Upper lobe of right lung (tissue), 1 donor: ENCODE measurements around the gene FASTKD1. TPM values are rescaled to one million over a fixed set of nuclear protein-coding genes. Genes with fewer than 3 reads are reported as not detected.
"Not testable (repeated sequence)": the region's sequence is repeated elsewhere in the genome, so short reads cannot be mapped to it uniquely, and the experiment has no call there.

Source experiments
- ATAC-seq: fragments of 200-7000 bp; cut with Tn5 transposase; one replicate; pipeline ENCODE4 v1.9.1; 2020; ENCODE audit warnings: mild to moderate bottlenecking, moderate library complexity
- DNase-seq: peaks from one replicate; pipeline ENCODE4 v3.0.0-alpha.2; 2020
- H3K27ac ChIP-seq: fragments of 200-600 bp; one replicate; pipeline ENCODE4 v1.8.0; 2022
- H3K27me3 ChIP-seq: fragments of 200-600 bp; one replicate; pipeline ENCODE4 v1.8.0; 2022; ENCODE audit warnings: mild to moderate bottlenecking
- H3K36me3 ChIP-seq: fragments of 200-600 bp; one replicate; pipeline ENCODE4 v1.8.0; 2022
- H3K4me1 ChIP-seq: fragments of 200-600 bp; one replicate; pipeline ENCODE4 v1.8.0; 2022
- H3K4me3 ChIP-seq: fragments of 200-600 bp; one replicate; pipeline ENCODE4 v1.8.0; 2022; ENCODE audit warnings: mild to moderate bottlenecking
- H3K9me3 ChIP-seq: fragments of 200-600 bp; one replicate; pipeline ENCODE4 v1.8.0; 2022
- intact Hi-C: fragments of 100-400 bp; cut with DNase I; formaldehyde crosslinking; loops from one replicate; pipeline ENCODE4 v1.11.0; 2022
- total RNA-seq: library from RNA; stranded (reverse); fragmentation: NEBNext Ultra II Directional; extraction: Animal tissue kit (Norgen Biotek cat#: 25700); gene quantifications from one replicate; pipeline ENCODE4 v1.2.1, GENCODE V29; 2021
- TF ChIP-seq, protein P1 (sequence below): fragments of 200-600 bp; IDR thresholded peaks from one replicate; pipeline ENCODE4 v1.8.0; 2022; ENCODE audit warnings: antibody characterized with exemption
- donor health status: DM: no; HTN: yes; CAD: no; lungs with severe emphysema.

Gene FASTKD1
- total RNA-seq, 1 donor from 2014 or later = 31.2 TPM

DNA sequence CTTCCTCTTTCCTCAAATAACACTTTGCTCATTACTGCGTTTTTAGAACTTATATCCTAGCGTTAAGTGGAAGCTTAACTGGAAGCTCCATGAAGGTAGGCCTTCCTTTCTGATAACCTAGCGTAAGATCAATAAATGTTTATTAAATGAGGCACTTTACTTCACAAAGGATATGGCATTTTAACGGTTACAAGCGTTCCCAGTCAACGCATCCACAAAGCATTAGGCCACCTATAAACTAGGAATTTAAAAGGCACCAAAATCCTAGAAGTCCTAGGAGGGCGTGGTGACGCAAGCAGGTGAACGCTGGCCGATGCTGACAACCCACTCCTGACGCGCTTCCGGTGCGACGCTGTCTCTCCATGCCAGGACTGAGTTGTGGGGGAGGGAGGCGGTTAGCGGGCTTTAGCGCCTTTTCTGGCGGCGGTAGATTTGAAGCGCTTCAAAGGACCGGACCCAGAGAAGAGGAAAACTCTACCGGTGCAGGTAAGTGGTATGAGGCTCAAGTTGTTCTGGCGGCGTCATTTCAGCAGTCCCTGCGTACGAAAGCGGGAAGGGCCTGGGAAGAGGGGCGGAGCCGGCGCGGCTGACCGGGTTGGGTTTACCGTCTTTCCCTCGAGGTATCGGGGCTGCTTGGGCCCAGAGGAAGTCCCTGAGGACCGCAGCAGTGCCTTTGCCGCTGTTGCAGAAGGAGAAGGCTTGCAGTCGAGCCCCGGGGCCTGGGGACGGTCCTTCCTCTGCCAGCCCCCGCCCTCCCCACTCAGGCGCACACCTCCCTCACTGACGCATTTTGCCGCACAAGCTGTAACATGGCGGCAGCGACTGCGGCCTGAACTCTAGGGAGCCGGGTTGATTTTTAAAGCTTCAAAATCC lies 10.6 kb upstream of the FASTKD1 start, which contains the start of gene PPIG:
Gene PPIG (plus strand): TSS at position 347 of the 873 bp plus-strand sequence. CDS start 19,691 bp downstream, outside the sequence.
- ATAC-seq (peak; percentile 96), DNase-seq (peak; percentile 96)
- TF ChIP-seq, protein P1, sequence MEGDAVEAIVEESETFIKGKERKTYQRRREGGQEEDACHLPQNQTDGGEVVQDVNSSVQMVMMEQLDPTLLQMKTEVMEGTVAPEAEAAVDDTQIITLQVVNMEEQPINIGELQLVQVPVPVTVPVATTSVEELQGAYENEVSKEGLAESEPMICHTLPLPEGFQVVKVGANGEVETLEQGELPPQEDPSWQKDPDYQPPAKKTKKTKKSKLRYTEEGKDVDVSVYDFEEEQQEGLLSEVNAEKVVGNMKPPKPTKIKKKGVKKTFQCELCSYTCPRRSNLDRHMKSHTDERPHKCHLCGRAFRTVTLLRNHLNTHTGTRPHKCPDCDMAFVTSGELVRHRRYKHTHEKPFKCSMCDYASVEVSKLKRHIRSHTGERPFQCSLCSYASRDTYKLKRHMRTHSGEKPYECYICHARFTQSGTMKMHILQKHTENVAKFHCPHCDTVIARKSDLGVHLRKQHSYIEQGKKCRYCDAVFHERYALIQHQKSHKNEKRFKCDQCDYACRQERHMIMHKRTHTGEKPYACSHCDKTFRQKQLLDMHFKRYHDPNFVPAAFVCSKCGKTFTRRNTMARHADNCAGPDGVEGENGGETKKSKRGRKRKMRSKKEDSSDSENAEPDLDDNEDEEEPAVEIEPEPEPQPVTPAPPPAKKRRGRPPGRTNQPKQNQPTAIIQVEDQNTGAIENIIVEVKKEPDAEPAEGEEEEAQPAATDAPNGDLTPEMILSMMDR = no peak
- Histone ChIP-seq H3K27me3 (no peaks in the 10 kb centered on the region), H3K36me3 (no peaks in the 10 kb centered on the region), H3K4me3 (peak within 1 kb of the TSS; percentile 76), H3K4me1 (peaks cover 19% of the 10 kb centered on the region), H3K9me3 (no peaks in the 10 kb centered on the region), H3K27ac (peak within 1 kb of the TSS; percentile 98)
- intact Hi-C loops = no loop called here

- intact Hi-C loops = no loop called here
- ATAC-seq = no peak
- H3K36me3 ChIP-seq = no peaks in the 10 kb centered on the region
- H3K27me3 ChIP-seq = no peaks in the 10 kb centered on the region
- no peaks in the 10 kb centered on the region for H3K9me3 ChIP-seq
- peak overlapping the region; percentile 98 for H3K27ac ChIP-seq
- H3K4me1 ChIP-seq = peaks cover 19% of the 10 kb centered on the region
- TF ChIP-seq, protein P1 = no peak
- DNase-seq = no peak
- H3K4me3 ChIP-seq = peak overlapping the region; percentile 76
Measured at GRCh38 chr2:169583518-169583917, 9.9 kb upstream of the FASTKD1 start.

DNA sequence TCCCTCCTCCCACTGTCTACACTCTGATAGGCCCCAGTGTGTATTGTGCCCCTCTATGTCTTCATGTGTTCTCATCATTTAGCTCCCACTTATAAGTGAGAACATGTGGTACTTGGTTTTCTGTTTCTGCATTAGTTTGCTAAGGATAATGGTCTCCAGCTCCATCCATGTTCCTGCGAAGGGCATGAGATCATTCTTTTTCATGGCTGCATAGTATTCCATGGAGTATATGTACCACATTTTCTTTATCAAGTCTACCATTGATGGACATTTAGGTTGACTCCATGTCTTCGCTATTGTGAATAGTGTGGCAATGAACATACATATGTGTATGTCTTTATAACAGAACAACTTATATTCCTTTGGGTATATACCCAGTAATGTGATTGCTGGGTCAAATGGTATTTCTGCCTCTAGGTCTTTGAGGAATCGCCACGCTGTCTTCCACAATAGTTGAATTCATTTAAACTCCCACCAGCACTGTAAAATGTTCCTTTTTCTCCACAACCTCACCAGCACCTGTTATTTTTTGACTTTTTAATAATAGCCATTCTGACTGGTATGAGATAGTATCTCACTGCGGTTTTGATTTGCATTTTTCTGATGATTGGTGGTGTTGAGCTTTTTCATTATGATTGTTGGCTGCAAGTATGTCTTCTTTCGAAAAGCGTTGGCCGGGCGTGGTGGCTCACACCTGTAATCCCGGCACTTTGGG lies 9.0 kb upstream of the FASTKD1 start:
- H3K36me3 ChIP-seq, H3K27ac ChIP-seq, DNase-seq, H3K27me3 ChIP-seq, ATAC-seq, intact Hi-C loops, H3K4me3 ChIP-seq, H3K9me3 ChIP-seq: not testable (repeated sequence)
- peaks cover 19% of the 10 kb centered on the region for H3K4me1 ChIP-seq

DNA sequence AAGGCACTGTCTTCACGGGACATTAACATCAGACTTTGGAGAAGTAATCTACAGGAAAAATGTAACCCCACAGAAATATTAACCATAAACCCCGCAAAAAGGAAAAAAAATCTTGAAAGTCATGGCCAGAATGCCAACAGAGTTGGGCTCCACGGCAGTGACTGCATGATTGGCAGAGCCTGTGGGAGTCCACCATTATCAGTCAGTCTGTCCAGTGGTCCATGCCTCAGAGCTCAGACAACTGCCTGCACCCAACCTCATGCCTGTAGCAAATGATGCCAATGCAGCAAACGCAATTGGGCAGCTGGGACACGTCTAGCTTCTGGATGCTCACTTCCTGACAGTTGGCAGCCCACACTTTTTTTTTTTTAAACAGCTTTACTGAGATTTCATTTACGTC lies 5.4 kb upstream of the FASTKD1 start:
- Histone ChIP-seq H3K9me3 (no peaks in the 10 kb centered on the region), H3K4me1 (peaks cover 3% of the 10 kb centered on the region), H3K36me3 (no peaks in the 10 kb centered on the region), H3K27ac (no peak overlapping the region), H3K27me3 (no peaks in the 10 kb centered on the region), H3K4me3 (no peak overlapping the region)
- intact Hi-C loops = no loop called here
- no peak for DNase-seq
- ATAC-seq = no peak
- TF ChIP-seq, protein P1 = no peak

DNA sequence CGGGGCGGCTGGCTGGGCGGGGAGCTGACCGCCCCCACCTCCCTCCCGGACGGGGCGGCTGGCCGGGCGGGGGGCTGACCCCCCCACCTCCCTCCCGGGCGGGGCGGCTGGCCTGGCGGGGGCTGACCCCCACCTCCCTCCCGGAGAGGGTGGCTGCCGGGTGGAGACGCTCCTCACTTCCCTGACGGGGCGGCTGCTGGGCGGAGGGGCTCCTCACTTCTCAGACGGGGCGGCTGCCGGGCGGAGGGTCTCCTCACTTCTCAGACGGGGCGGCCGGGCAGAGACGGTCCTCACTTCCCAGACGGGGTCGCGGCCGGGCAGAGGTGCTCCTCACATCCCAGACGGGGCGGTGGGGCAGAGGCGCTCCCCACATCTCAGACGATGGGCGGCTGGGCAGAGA lies 1.6 kb upstream of the FASTKD1 start:
- H3K4me3 ChIP-seq, H3K27me3 ChIP-seq, H3K27ac ChIP-seq, intact Hi-C loops, H3K36me3 ChIP-seq, ATAC-seq, DNase-seq, H3K9me3 ChIP-seq: not testable (repeated sequence)
- H3K4me1 ChIP-seq = peaks cover 17% of the 10 kb centered on the region

DNA sequence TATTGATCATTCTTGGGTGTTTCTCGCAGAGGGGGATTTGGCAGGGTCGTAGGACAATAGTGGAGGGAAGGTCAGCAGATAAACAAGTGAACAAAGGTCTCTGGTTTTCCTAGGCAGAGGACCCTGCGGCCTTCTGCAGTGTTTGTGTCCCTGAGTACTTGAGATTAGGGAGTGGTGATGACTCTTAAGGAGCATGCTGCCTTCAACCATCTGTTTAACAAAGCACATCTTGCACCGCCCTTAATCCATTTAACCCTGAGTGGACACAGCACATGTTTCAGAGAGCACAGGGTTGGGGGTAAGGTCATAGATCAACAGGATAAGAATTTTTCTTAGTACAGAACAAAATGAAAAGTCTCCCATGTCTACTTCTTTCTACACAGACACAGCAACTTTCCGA lies 874 bp upstream of the FASTKD1 start:
- H3K9me3 ChIP-seq, H3K36me3 ChIP-seq, H3K4me3 ChIP-seq, ATAC-seq, H3K27me3 ChIP-seq, intact Hi-C loops, H3K27ac ChIP-seq, DNase-seq: not testable (repeated sequence)
- H3K4me1 ChIP-seq = peaks cover 17% of the 10 kb centered on the region

GRCh38 chr2:169573974-169574299 lies 272 bp upstream of the FASTKD1 start:
- TF ChIP-seq, protein P1 = no peak
- Histone ChIP-seq H3K9me3 (no peaks in the 10 kb centered on the region), H3K4me1 (peaks cover 17% of the 10 kb centered on the region), H3K27ac (no peak overlapping the region), H3K36me3 (peaks cover 10% of the 10 kb centered on the region), H3K4me3 (peak overlapping the region; percentile 81), H3K27me3 (no peaks in the 10 kb centered on the region)
- no peak for DNase-seq
- no peak for ATAC-seq
- intact Hi-C loops = no loop called here
